HepG2 (cell line): ENCODE results near the gene IGSF21. TPM values are rescaled to one million over a fixed set of nuclear protein-coding genes. Genes with fewer than 3 reads are reported as not detected.

ENCODE experiments used
- ATAC-seq: fragments of 200-7000 bp; cut with Tn5 transposase; 3 replicates; pipeline ENCODE4 v1.9.1; 2020; ENCODE audit warnings: mild to moderate bottlenecking, moderate library complexity
- BruUV-seq: library from RNA; stranded (reverse); fragments of 400-500 nt; replicated peaks from 2 replicates; lab custom pipeline; 2021; lab: Mats Ljungman, UMichigan
- CTCF ChIA-PET: fragments of 300-600 bp; formaldehyde crosslinking; extraction: SDS; loops from one replicate; lab custom pipeline; 2021; ENCODE audit warnings: low total read pairs, inconsistent platforms, low intra/inter-chr PET ratio; lab: Yijun Ruan, JAX
- POLR2A ChIA-PET: fragments of 350-600 bp; sonication (Branson Sonifier 250); formaldehyde crosslinking; loops from one replicate; lab custom pipeline; 2020; ENCODE audit warnings: antibody characterized with exemption, inconsistent platforms; lab: Yijun Ruan, JAX
- DNase-seq: peaks from one replicate; pipeline ENCODE4 v3.0.0-alpha.2; 2015; ENCODE audit warnings: low spot score
- FAIRE-seq: peaks from 3 replicates; lab custom pipeline; 2011; peaks lifted over from hg19 to GRCh38; lab: Jason Lieb, UNC
- H2AFZ ChIP-seq: one replicate; pipeline ENCODE4 v1.6.1; 2011; ENCODE audit warnings: low read length, inconsistent platforms
- H3K27ac ChIP-seq: fragments of 300-600 bp; 3 replicates; pipeline ENCODE4 v1.8.0; 2011; ENCODE audit warnings: mixed run types, mild to moderate bottlenecking, mixed read lengths, low read length, inconsistent platforms; ENCODE audit not compliant: insufficient read depth; ENCODE audit errors: extremely low read length
- H3K27me3 ChIP-seq, 2 experiments: fragments of 200-600 bp in 1 of 2; 2 replicates in 1 of 2; 3 replicates in 1 of 2; pipeline versions ENCODE4 v1.6.0 to v1.8.0; 2011; ENCODE audit warnings: low read length in 2 of 2, mild to moderate bottlenecking in 2 of 2, moderate library complexity in 2 of 2, inconsistent platforms in 1 of 2; ENCODE audit not compliant: insufficient read depth in 2 of 2, control insufficient read depth in 1 of 2
- H3K36me3 ChIP-seq, 2 experiments: fragments of 200-600 bp in 1 of 2; replicated peaks in 1 of 2; 2 replicates in 1 of 2; 3 replicates in 1 of 2; pipeline versions ENCODE4 v1.5.1 to v1.8.0; 2011; ENCODE audit warnings: low read length in 2 of 2, inconsistent platforms in 1 of 2; ENCODE audit not compliant: insufficient read depth in 2 of 2, control insufficient read depth in 1 of 2
- H3K4me1 ChIP-seq: 2 replicates; pipeline ENCODE4 v1.5.1; 2012; ENCODE audit warnings: low read length, inconsistent platforms; ENCODE audit not compliant: insufficient read depth
- H3K4me2 ChIP-seq: 2 replicates; pipeline ENCODE4 v1.6.0; 2011; ENCODE audit warnings: low read depth, low read length, inconsistent platforms
- H3K4me3 ChIP-seq, 3 experiments: fragments of 200-600 bp in 1 of 3; sonication (generic), shearing (Covaris generic) in 1 of 3; replicated peaks in 1 of 3; 2 replicates each; pipeline ENCODE4 v1.5.1; 2011 to 2016; ENCODE audit warnings: low read length in 3 of 3, inconsistent platforms in 2 of 3, low read depth in 2 of 3, mild to moderate bottlenecking in 2 of 3, control low read depth in 1 of 3, mixed read lengths in 1 of 3; ENCODE audit not compliant: insufficient read depth in 1 of 3
- H3K79me2 ChIP-seq: one replicate; pipeline ENCODE4 v1.6.1; 2011; ENCODE audit warnings: low read length, inconsistent platforms; ENCODE audit not compliant: insufficient read depth
- H3K9ac ChIP-seq: 2 replicates; pipeline ENCODE4 v1.6.0; 2011; ENCODE audit warnings: mild to moderate bottlenecking, low read depth, low read length, inconsistent platforms; ENCODE audit not compliant: insufficient read depth
- H3K9me3 ChIP-seq: 2 replicates; pipeline ENCODE4 v1.5.1; 2012; ENCODE audit warnings: mild to moderate bottlenecking, low read length
- H4K20me1 ChIP-seq: 2 replicates; pipeline ENCODE4 v1.6.0; 2011; ENCODE audit warnings: inconsistent platforms, mild to moderate bottlenecking, low read length, moderate library complexity; ENCODE audit not compliant: insufficient read depth
- MEIS2 ChIP-seq: sonication (generic); formaldehyde crosslinking; IDR thresholded peaks from 2 replicates; pipeline ENCODE4 v1.9.0; 2021; ENCODE audit warnings: mild to moderate bottlenecking, missing genetic modification reagents
- NFAT5 ChIP-seq: sonication (generic); formaldehyde crosslinking; IDR thresholded peaks from 2 replicates; pipeline ENCODE4 v1.4.0; 2020; ENCODE audit warnings: missing genetic modification reagents
- PAXIP1 ChIP-seq: sonication (generic); formaldehyde crosslinking; conservative IDR thresholded peaks from 2 replicates; pipeline ENCODE4 v1.4.0; 2020; ENCODE audit warnings: mild to moderate bottlenecking, missing genetic modification reagents, moderate library complexity
- POGK ChIP-seq: sonication (generic); formaldehyde crosslinking; conservative IDR thresholded peaks from 2 replicates; pipeline ENCODE4 v1.8.0; 2022; ENCODE audit warnings: mild to moderate bottlenecking, moderate library complexity, missing genetic modification reagents
- TCF12 ChIP-seq, 2 experiments: fragments of 450-650 bp in 1 of 2; sonication (generic) in 1 of 2; formaldehyde crosslinking in 1 of 2; IDR thresholded peaks; 2 replicates each; pipeline versions ENCODE4 v1.6.1 to v1.8.0; 2017 to 2022; ENCODE audit warnings: antibody characterized with exemption in 1 of 2, mild to moderate bottlenecking in 1 of 2, missing genetic modification reagents in 1 of 2, moderate library complexity in 1 of 2
- ZBTB44 ChIP-seq: sonication (generic); formaldehyde crosslinking; IDR thresholded peaks from 2 replicates; pipeline ENCODE4 v1.4.0; 2020; ENCODE audit warnings: missing genetic modification reagents
- ZFP36L2 ChIP-seq: sonication (generic); formaldehyde crosslinking; IDR thresholded peaks from 2 replicates; pipeline ENCODE4 v1.4.0; 2020; ENCODE audit warnings: missing genetic modification reagents
- ZMAT5 ChIP-seq: sonication (generic); formaldehyde crosslinking; IDR thresholded peaks from 2 replicates; pipeline ENCODE4 v1.5.0; 2020; ENCODE audit warnings: mild to moderate bottlenecking, low read depth, missing genetic modification reagents, borderline replicate concordance
- ZNF782 ChIP-seq: sonication (generic); formaldehyde crosslinking; IDR thresholded peaks from 2 replicates; pipeline ENCODE4 v1.4.0; 2020; ENCODE audit warnings: missing genetic modification reagents, mild to moderate bottlenecking, borderline replicate concordance
- WGBS: methylation state at CpG from one replicate; pipeline ENCODE4 v1.1.6; 2017; ENCODE audit warnings: low lambda C conversion rate; 5-methylcytosine and 5-hydroxymethylcytosine counted together
- in situ Hi-C: cut with HindIII; loops from 2 replicates; pipeline ENCODE4 v1.10.0; 2017; ENCODE audit warnings: low pct_unique_long_range_greater_than_20kb; ENCODE audit not compliant: extremely low pct_ligation_motif_present
- intact Hi-C: fragments of 100-400 bp; cut with micrococcal nuclease; formaldehyde crosslinking; loops from one replicate; pipeline ENCODE4 v1.10.0; 2022; ENCODE audit not compliant: unreplicated experiment
- polyA plus RNA-seq, 8 experiments: library from polyadenylated mRNA; depleted of rRNA in 3 of 8; stranded (reverse) in 7 of 8; unstranded in 1 of 8; fragments of >200 nt; fragmentation: Illumina TruSeq in 4 of 8; extraction: Trizol in 4 of 8; gene quantifications; 2 replicates each; pipeline versions ENCODE4 v1.2.1 to v1.2.3, GENCODE V29; 2011 to 2016; ENCODE audit warnings: low read depth in 4 of 8, missing spikeins in 1 of 8, mixed read lengths in 1 of 8; ENCODE audit not compliant: insufficient read depth in 1 of 8
- total RNA-seq, 5 experiments: library from RNA; depleted of rRNA; stranded (reverse); fragments of >200 nt; fragmentation: Illumina TruSeq; extraction: Trizol; gene quantifications; 2 replicates each; pipeline ENCODE4 v1.2.3, GENCODE V29; 2016; ENCODE audit warnings: low read depth in 1 of 5

The IGSF21 gene
- total and polyA plus RNA-seq, 2 of the 13 experiments (the other 11 are each of a cell fraction or from before 2014, with no cell fraction given) = not detected

GRCh38 chr1:18100060-18100459, 7.5 kb upstream of the IGSF21 start:
- H3K36me3 ChIP-seq = no peaks in the 10 kb centered on the region
- no peak overlapping the region for H3K4me2 ChIP-seq
- POLR2A ChIA-PET = no interaction called here
- no peak for ATAC-seq
- H3K79me2 ChIP-seq = no peaks in the 10 kb centered on the region
- no peak for DNase-seq
- no peak overlapping the region for H2AFZ ChIP-seq
- H3K27me3 ChIP-seq = peaks cover 0 to 7% of the 10 kb centered on the region in 2 experiments; a peak in 1 of 5 replicates
- no peak for FAIRE-seq
- 18% methylated on average over 12 of the region's 12 CpGs for WGBS
- no peak overlapping the region for H3K4me3 ChIP-seq
- BruUV-seq = no TSS peak
- no peak overlapping the region for H3K27ac ChIP-seq
- intact Hi-C loops = loop anchor here (1.0 kb wide), 1 partner anchor 177 kb away; no protein-coding TSS in a partner anchor
- H3K4me1 ChIP-seq = no peaks in the 10 kb centered on the region
- no peaks in the 10 kb centered on the region for H4K20me1 ChIP-seq
- H3K9ac ChIP-seq = no peak overlapping the region
- no peaks in the 10 kb centered on the region for H3K9me3 ChIP-seq
- CTCF ChIA-PET = interaction anchor here (1.5 kb wide), 1 partner anchor 177 kb away, joined by 6 read pairs; no protein-coding TSS in a partner anchor
- in situ Hi-C loops = loop anchor here (5.0 kb wide), 1 partner anchor 178 kb away; no protein-coding TSS in a partner anchor
- no peak for TF ChIP-seq POGK
- TF ChIP-seq PAXIP1 (CRISPR knock-in tag) = no peak
- TF ChIP-seq ZMAT5 (CRISPR knock-in tag) = no peak
- no peak for TF ChIP-seq ZNF782 (CRISPR knock-in tag)
- TF ChIP-seq MEIS2 (CRISPR knock-in tag) = no peak
- TF ChIP-seq ZBTB44 (CRISPR knock-in tag) = no peak
- TF ChIP-seq NFAT5 (CRISPR knock-in tag) = no peak
- TF ChIP-seq ZFP36L2 = no peak
- TF ChIP-seq TCF12 (IDR thresholded peaks at IDR 0.05) = no peak
- TF ChIP-seq TCF12 (CRISPR knock-in tag; IDR thresholded peaks at IDR 0.05) = no peak
